Central memory CD4-positive, alpha-beta T cell (primary cell): ENCODE measurements around the gene TOB1.
"Not testable (repeated sequence)": the region's sequence is repeated elsewhere in the genome, so short reads cannot be mapped to it uniquely, and the experiment has no call there.

Experiments
- DNase-seq: peaks from one replicate; pipeline ENCODE4 v3.0.0; 2022

The TOB1 gene

DNA sequence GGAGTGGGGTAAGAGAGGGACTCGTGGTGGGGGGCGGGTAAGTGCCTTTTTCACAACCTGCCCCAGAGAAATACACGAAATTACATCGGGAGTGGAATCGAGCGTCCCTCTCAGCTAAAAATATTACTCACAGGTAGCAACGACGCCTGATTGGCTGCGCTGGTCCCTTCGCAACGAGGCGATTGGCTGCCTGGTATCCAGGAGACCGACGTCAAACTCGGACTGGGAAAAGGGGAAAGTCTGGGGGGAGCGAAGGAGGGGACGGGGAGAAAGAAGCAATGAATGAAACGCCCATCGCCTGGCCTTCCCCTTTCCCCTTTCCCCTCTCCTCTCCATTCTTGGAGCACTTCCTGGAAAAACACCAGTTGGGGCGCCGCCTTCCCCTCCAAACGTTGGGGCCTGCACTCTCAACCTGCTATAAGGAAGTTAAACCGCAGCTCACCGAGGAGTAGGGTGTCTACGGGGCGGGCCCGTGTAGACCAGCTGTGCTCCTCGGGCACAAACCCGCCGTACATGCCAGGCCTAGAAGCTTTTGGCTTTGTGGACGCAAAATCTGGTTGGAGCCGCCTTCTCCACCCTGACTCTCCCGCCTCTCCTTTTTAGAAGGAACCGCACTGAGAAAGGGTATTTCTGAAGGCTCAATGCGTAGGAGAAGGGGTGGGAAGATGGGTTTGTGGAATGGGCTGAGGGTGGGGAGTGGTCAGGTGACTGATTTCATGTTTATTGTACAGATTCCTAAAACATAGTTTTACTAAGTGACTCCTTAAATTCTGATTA is 1.4 kb upstream of the TOB1 start:
- peak; percentile 88 for DNase-seq

DNA sequence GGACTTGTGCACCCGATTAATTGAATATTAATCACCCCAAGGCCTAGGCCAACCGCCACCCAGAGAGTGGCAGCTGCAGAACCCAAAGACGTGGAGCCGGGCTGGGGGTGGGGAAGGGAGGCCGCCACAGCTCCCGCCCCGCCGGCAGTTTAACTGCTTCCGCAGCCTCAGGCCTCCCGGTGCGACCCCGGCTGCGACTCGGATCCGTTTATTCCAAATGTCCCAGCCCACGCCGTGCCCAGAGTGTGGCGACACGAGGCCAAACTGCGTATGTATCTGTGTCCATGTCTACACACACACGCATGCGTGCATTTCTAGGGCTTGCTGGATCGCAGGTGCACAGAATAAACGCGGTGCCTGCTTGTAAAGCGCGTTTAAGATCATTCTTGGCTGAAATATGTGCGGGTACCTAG is 802 bp upstream of the TOB1 start:
- DNase-seq, result peak; percentile 78

DNA sequence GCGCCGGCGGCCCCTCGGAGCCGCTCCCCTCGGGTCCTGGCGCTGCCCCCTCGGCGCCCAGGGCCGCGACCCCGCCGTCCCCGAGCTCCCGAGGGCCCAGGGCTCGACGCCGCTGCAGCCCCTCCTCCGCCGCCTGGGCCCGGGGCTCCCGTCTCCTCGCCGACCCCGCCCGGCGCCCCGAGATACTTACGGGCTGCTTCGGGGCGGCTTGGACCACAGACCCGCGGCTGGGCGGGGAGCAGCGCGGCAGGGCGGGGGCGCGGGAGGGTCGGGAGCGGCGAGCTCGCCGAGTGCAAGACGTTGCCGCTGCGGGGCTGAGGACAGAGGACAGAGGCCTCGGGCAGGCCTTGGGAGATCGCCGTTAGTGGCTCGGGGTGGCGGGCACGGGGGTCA is 290 bp downstream of the TOB1 start:
- DNase-seq, result no peak

DNA sequence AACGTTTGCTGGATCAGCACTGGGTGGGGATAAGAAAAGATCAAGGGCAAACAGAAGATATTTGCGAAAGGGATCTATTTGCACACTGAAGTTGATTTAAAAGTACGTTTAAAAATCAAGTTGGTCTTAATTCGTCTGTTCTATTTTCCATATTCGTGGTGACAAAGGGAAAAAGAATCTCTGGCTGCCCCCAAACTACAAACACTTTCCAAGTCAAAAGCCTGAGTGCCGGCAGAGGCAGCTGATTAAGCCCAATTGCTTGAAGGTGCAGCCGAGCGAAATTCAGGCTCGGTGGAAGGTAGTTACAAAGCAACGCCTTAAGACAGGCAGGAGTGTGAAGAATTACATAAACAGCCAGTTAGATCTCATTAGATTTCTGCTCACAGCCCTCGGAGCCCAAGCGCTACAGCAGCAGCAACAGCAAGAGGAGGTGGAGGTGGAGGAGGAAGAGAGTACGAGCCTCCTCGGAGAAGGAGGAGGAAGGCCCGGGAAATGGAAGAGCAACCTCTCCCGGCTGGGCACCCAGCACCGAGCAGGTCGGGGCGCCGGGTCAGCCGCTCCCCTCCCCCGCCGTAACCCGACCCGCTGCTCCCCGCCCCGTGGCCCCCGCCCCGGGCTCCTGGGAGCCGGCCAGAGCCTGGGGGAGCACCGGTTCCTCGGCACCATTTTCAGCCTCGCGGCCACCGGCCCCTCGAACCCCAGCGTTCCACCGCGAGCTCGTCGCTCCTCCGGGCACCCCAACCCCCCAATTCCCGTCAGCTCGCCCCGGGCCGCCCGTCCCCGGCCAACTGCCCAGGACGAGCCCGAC is 890 bp downstream of the TOB1 start:
- DNase-seq, result peak; percentile 64

DNA sequence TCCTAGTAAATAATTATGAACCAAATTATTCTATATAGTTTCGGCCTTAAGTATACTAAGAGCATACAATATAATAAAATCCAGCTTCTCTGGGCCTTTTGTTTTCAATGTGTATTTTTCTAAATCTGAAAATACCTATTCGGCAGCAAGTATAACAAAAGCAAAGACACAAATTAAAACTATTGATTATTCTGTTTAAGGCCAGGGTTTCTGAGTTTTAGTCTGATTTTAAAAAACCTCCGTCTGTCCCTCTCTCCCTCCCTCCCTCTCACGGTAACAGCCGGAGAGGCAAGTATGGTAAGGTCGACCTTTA is 1.5 kb downstream of the TOB1 start:
- no peak for DNase-seq

DNA sequence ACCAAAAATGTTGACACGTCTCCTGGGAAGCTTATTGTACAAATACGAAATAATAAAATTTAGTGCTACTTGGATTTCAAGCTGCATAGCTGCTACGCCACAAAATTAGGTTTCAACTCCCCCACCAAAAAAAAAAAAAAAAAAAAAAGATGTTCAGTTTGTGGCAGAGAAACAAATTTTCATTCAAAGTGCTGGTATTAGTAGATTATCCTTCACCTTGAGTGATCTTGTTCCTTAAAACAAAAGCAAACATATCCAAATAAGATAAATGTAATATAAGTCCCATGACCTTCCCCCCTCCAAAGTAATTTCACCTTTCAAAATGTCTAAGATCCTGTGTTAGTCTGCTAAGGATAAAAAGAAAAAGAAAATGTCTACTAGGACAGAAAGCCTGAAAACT is 2.2 kb downstream of the TOB1 start:
- DNase-seq, result no peak

DNA sequence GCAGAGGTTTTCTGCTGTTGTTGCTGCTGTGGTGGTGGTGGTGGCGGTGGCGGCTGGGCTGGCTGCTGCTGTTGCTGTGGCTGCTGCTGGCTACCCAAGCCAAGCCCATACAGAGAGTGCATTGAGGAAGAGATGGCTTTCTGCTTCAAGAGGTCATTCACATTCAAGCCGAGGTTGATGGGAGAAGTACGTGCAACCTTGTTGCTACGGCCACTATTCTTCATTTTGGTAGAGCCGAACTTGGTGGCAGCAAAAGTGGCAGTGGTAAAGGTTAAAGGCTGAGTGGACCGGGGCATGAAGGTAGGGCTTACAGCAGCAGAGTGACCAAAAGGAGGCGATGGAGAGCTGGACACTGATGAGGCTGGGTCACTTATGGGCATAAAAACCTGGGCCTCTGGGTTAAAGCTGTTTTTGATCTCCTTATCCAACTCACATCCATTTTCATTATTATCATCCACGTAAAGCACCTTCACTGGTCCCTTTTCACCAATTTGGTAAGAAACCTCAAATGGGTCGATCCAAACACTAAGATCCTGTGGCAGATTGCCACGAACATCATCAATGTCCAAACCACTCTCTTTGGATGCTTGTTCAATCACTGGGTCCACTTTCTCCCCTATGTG is 2.8 kb downstream of the TOB1 start:
- no peak for DNase-seq

DNA sequence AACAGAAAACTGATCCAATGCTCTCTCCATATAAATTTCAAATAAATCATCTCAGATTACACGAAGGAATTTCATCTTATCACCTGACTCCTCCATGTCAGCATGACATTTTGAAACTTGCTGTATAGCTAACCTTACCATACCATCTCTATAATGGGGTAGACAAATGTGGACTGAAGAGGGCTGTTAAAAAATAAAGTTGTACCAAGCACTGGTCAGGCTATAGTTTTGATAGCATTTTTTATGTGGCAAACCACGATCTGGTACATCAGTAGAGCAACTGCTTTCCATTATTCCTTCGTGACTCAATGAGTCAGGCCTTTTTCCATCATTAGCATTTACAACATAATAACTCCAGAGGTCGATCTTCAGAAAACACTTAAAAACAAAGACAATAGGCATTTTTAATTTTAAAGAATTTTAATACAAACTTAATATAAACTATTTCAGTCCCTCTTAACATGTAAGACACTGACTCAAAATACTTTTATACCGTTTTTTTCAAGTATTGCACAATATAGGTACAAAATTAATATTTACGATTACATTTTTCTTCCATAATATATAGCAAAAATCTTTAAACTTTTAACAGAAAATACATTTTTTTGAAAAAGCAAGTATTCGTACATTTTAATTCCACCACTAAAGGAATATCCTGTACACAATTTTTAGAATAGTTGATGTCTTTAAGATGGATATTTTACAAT is 4.2 kb downstream of the TOB1 start:
- DNase-seq, result no peak

DNA sequence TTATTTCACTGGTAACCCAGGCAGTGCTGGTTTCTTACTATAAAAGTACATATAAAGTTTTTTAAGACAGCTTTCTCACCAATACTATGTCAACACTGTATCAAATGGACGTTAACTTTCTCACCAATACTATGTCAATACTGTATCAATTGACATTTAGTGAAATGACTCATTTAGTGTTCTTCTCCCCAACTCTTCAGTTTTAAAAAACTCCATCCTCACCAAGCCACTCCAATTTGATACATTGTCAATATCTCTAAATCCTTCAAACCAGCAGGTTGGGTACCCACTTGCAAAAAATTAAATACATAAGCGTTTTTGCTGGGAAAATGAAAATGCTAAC is 4.8 kb downstream of the TOB1 start:
- DNase-seq, result no peak

DNA sequence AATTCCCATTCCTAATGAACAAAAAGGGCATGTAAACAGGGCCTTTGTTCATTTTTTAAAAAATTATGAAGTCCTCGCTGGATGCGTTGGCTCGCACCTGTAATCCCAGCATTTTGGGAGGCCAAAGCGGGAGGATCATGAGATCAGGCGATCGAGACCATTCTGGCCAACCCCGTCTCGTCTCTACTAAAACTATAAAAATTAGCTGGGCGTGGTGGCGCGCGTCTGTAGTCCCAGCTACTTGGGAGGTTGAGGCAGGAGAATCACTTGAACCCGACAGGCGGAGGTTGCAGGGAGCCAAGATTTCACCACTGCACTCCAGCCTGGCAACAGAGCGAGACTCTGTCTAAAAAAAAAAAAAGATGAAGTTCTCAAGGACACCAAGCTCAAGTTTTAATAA is 6.4 kb downstream of the TOB1 start:
- not testable (repeated sequence) for DNase-seq

DNA sequence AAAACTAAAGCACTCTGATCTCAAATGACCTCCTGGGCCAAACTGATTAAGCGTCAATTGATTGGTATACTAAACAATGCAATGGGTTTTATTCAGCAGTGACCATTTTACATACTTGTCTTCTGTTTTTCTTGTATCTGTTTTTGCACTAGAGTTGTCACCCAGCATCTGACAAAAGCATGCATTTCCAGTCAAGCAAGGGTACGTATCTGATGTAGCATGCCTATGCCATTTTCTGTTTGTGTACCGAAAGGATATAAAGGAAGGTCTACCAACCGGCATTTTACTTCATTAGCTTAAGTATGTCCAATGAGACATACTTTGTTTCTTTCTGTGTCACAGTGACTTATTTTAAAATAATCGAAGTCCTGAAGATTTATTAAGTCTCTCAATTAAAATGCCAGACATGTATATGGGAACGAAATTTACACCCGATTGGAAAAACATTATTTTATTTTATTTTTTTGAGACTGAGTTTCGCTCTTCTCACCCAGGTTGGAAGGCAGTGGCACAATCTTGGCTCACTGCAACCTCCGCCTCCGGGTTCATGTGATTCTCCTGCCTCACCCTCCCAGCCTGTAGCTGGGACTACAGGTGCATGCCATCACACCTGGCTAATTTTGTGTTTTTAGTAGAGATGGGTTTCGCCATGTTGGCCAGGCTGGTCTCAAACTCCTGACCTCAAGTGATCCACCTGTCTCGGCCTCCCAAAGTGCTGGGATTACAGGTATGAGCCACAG is 7.5 kb downstream of the TOB1 start:
- DNase-seq, result no peak

DNA sequence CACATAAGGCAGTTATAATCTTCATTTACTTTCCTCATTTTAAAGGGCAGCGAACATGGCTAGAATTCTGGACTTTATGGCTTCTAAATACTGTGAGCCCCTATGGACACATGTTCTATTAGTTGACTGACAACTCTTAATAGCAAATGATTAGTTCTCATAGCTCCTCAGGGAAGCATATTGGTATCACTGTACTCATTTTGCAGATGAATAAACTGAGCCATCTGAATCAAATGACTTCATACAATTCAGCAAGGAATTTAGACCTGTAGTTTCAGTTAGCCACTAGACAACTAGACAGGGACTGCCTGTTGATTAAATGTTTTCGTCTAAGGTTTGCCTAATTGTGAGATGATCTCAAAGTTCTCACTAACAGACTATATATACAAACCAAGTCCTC is 9.7 kb downstream of the TOB1 start:
- DNase-seq, result no peak

DNA sequence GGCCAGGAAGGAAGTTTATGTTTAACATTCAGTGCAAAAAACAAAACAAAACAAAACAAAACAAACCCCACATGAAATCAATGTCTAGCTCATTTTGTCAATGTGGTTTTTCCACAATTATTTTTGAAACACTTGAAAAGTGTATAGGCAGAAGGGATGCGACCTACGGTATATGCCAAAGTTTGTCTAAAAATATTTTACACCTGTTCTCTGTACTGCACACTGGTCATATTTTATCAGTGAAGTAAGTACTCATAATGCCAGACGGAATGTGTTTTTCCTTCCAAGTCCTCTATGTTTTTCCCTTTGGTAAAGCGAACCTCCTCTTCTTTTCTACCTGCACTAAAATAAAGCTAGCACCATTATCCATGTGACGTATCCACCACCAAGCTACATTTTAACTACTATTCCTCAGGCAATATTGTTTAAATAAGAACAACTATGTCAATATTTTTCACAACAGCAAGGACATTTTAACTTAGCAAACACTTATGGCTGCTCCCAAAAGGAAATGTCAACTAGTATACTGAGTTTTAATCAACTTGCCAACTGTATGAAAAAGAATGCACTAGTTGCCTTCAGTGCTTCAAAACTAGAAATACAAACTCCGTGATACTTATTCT is 10.3 kb downstream of the TOB1 start:
- no peak for DNase-seq

DNA sequence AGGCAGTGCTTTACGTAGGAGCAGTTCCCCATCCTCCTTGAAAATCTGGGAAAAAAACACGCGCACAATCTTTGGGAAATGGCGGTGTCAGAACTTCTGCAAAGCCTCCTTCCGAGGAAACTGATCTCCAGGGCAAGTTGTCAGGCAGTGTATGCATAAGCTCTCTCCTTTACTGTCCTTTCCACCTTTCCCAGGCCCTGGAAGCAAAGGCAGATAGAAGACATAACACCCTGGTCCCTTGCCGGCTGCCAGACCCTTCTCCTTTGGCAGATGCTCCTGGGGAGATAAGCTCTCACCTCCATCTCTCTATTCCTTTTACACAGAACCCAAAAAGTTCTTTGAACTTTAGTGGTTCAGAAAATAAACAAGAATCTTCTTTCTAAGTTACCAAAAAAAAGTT is 12.4 kb downstream of the TOB1 start:
- DNase-seq, result no peak

DNA sequence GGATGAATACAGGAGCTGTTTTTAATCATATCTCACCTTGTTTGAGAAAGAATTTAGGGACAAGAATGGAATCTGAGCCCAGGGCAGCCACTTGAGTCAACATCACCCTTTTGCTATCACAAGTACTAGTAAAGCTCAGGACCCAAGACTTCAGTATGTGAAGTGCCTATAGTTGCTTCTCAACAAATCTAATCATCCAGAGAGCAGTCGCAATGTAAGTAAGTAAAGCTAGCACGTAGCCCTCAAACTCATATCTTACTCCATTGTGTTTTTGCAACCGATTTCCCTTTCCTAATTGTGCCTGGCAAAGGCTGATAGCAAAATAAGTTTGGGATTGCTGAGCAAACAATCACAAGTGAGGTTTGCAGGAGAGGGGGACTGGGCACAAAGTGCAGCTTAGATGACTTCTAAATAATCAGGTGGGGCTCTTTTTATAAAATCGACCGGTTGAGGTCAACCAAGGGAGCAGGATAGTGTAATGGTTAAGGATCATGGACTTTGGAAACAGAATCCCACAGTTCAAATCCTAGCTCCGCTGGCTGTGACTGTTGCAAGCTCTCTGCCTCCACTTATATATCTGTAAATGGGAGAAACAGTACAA is 13.0 kb downstream of the TOB1 start:
- DNase-seq, result no peak

DNA sequence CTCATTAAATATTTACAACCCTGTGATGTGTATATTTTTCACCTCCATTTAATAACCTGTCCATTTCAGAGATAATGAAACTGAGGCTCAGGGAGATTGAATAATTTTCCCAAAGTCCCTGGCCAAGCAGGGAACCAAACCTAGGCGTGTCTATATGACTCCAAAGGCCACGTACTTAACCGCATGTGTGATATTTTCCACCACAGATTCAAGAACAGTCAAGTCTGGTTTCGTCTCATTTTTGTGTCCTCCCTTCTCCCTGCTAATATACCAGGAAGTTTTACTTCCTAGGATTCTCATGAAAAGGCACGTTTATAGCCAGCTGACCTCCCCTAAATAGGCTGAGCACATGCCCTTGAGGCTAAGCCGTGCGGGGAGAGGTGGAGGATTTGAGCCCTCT is 15.5 kb downstream of the TOB1 start:
- no peak for DNase-seq

DNA sequence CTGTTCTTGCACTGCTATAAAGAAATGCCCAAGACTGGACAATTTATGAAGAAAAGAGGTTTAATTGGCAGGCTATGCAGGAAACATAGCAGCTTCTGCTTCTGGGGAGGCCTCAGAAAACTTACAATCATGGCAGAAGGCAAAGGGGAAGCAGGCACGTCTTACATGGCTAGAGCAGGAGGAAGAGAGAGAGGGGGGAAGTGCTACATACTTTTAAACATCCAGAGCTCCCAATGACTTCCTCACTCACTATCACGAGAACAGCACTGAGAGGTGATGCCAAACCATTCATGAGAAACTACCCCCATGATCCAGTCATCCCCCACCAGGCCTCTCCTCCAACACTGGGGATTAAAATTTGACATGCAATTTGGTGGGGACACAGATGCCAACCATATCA is 17.4 kb downstream of the TOB1 start:
- DNase-seq, result no peak

DNA sequence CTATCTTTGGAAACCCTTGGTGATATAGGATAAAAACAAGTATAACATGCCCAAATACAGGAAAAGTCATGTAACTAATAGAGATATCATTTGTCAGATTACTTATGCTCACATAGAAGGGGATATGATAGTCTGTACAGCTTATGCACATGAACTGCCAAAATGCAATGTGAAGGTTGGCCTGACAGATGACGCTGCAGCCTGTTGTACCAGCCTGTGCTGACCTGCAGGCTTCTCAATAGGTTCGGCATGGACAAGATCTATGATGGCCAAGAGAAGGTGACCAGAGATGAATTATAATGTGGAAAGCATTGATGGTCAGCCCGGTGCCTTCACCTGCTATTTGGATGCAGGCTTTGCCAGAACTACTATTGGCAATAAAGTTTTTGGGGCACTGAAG is 18.1 kb downstream of the TOB1 start:
- DNase-seq, result no peak

DNA sequence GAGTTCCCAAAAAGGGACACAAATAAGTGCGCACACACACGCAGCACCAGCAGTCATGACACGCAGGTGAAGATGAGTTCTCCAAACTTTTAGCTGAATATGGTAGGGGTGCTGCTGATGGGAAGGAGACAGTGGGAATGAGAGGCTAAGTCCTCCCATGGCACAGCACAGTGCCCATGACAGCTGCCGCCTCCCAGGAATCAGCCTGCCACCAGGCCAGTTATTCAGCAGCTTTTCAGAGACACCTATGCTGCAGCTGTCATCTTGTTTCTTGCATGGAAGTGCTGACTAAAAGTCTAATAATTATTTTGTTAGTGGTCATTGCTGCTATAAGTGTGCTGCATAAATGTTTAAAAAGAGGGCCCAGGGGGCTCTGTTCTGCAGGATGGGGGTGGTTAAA is 18.6 kb downstream of the TOB1 start:
- no peak for DNase-seq

DNA sequence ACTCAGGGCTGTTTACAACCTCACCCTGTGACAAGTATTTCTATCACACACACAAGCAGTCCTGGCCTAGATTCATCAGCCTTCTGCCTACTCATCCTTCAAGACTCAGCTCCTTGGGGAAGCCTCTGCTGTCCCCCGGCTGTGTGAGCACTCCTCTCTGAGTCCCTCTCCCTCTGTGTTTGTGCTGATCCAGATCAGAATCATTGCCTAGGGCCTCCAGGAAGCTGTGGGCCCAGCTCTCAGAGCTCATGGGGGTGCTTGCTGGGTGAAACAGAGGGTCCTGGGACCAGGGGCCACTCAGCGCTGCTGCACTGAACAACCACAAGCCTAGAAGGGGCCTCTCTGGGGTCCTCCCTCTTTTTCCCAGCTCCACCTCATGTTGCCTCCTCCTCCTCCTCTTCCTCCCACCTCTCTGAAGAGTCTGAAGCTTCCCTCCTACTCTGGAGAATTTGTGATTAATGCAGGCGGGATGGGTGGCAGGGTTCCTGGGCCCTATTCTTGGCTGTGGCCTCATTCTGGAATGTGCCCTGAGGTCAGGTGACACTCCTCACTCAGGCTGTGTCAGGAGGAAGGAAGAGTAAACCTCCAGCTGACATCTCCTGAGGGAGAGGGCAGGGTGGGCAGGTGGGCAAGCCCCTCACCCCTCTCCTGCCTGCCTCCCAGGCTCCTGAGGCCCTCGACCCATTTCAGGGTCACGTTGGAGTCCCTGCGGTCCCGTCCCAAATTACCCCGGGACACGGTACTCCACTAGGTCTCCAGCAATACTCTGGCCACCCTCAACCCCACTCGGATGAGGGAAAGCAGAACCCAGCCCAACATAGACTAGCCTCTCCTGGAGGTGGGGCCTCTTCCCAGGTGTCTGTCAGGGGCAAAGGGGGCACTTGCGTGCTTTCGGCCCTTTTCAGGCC is 20.7 kb downstream of the TOB1 start:
- DNase-seq, result no peak
